Spleen (tissue), 11 donors: ENCODE results near the gene ETNK2. TPM values are rescaled to one million over a fixed set of nuclear protein-coding genes. Genes with fewer than 3 reads are reported as not detected.

Experiments
- DNase-seq: peaks from one replicate; pipeline ENCODE4 v3.0.0-alpha.2; 2020
- H3K27ac ChIP-seq, 8 donors: fragments of 200-600 bp; sonication (generic) in 7 of 8; 1 replicate in 4 of 8; 2 replicates in 4 of 8; pipeline versions ENCODE4 v1.5.0 to v1.8.0; 2016 to 2021; ENCODE audit warnings: inconsistent platforms in 4 of 8, mild to moderate bottlenecking in 4 of 8, moderate library complexity in 1 of 8
- H3K27me3 ChIP-seq, 7 donors: fragments of 200-600 bp; sonication (generic) in 6 of 7; replicated peaks in 1 of 7; 1 replicate in 4 of 7; 2 replicates in 3 of 7; pipeline versions ENCODE4 v1.5.0 to v1.8.0; 2016 to 2021; ENCODE audit warnings: inconsistent platforms in 3 of 7, mild to moderate bottlenecking in 1 of 7
- H3K36me3 ChIP-seq, 6 donors: fragments of 200-600 bp; sonication (generic) in 5 of 6; 1 replicate in 4 of 6; 2 replicates in 2 of 6; pipeline versions ENCODE4 v1.5.0 to v1.8.0; 2016 to 2021; ENCODE audit warnings: inconsistent platforms in 2 of 6
- H3K4me1 ChIP-seq, 6 donors: fragments of 200-600 bp; sonication (generic) in 5 of 6; 1 replicate in 3 of 6; 2 replicates in 3 of 6; pipeline versions ENCODE4 v1.5.0 to v1.8.0; 2016 to 2021; ENCODE audit warnings: inconsistent platforms in 3 of 6
- H3K4me3 ChIP-seq, 8 donors: fragments of 200-600 bp; sonication (generic) in 7 of 8; 1 replicate in 4 of 8; 2 replicates in 4 of 8; pipeline versions ENCODE4 v1.5.0 to v1.8.0; 2016 to 2021; ENCODE audit warnings: inconsistent platforms in 4 of 8, mild to moderate bottlenecking in 4 of 8, moderate library complexity in 2 of 8
- H3K9me3 ChIP-seq, 8 donors: fragments of 200-600 bp; sonication (generic) in 7 of 8; 1 replicate in 4 of 8; 2 replicates in 4 of 8; pipeline versions ENCODE4 v1.5.0 to v1.8.0; 2016 to 2021; ENCODE audit warnings: inconsistent platforms in 4 of 8
- CTCF ChIP-seq, 11 experiments: fragments of 200-600 bp in 7 of 11; fragments of 450-650 bp in 4 of 11; sonication (generic) in 4 of 11; IDR thresholded peaks in 8 of 11; conservative IDR thresholded peaks in 3 of 11; 1 replicate in 7 of 11; 2 replicates in 4 of 11; pipeline versions ENCODE4 v1.4.0 to v1.8.0; 2016 to 2021; ENCODE audit warnings: antibody characterized with exemption in 11 of 11, inconsistent platforms in 4 of 11, mild to moderate bottlenecking in 1 of 11
- POLR2A ChIP-seq, 3 donors: fragments of 450-650 bp; IDR thresholded peaks; one replicate each; pipeline ENCODE4 v1.5.1; 2017; ENCODE audit warnings: antibody characterized with exemption in 3 of 3, mild to moderate bottlenecking in 1 of 3
- POLR2AphosphoS5 ChIP-seq, 3 donors: sonication (generic); formaldehyde crosslinking; IDR thresholded peaks; one replicate each; pipeline ENCODE4 v1.5.1; 2017; ENCODE audit warnings: antibody characterized with exemption in 3 of 3
- WGBS, 5 donors: extraction: QIAGEN DNeasy Blood & Tissue Kit in 3 of 5; methylation state at CpG; one replicate each; pipeline versions ENCODE4 v1.1.5 to v1.1.7; 2013 to 2018; 5-methylcytosine and 5-hydroxymethylcytosine counted together
- intact Hi-C: fragments of 100-400 bp; cut with DNase I; formaldehyde crosslinking; loops from one replicate; pipeline ENCODE4 v1.15.0; 2023; ENCODE audit warnings: low total_unique reads
- polyA plus RNA-seq, 3 donors: library from polyadenylated mRNA; stranded (reverse); fragments of 200-250 nt; gene quantifications; one replicate each; pipeline ENCODE4 v1.2.1, GENCODE V29; 2013
- total RNA-seq, 7 donors: library from RNA; depleted of rRNA in 3 of 7; stranded (reverse); fragments of >200 nt in 3 of 7; fragmentation: NEBNext Ultra II Directional in 4 of 7; extraction: Animal tissue kit (Norgen Biotek cat#: 25700) in 4 of 7; gene quantifications; one replicate each; pipeline versions ENCODE4 v1.1.0 to v1.2.1, GENCODE V29; 2016 to 2021
- donor health status: healthy with polysubstance abuse.
- donor health status: DM: no; HTN: no; CAD: no; lungs with moderate emphysema.
- donor health status: DM: no; HTN: no; CAD: no.
- donor health status: Bipolar disorder and iron deficiency.
- donor health status: healthy.
- donor health status: DM: no; HTN: no; CAD: no.
- donor health status: DM: yes; HTN: yes; CAD: no.

The ETNK2 gene
- total and polyA plus RNA-seq, 10 donors, result 1.9 to 20.8 (median 5.6) TPM

DNA sequence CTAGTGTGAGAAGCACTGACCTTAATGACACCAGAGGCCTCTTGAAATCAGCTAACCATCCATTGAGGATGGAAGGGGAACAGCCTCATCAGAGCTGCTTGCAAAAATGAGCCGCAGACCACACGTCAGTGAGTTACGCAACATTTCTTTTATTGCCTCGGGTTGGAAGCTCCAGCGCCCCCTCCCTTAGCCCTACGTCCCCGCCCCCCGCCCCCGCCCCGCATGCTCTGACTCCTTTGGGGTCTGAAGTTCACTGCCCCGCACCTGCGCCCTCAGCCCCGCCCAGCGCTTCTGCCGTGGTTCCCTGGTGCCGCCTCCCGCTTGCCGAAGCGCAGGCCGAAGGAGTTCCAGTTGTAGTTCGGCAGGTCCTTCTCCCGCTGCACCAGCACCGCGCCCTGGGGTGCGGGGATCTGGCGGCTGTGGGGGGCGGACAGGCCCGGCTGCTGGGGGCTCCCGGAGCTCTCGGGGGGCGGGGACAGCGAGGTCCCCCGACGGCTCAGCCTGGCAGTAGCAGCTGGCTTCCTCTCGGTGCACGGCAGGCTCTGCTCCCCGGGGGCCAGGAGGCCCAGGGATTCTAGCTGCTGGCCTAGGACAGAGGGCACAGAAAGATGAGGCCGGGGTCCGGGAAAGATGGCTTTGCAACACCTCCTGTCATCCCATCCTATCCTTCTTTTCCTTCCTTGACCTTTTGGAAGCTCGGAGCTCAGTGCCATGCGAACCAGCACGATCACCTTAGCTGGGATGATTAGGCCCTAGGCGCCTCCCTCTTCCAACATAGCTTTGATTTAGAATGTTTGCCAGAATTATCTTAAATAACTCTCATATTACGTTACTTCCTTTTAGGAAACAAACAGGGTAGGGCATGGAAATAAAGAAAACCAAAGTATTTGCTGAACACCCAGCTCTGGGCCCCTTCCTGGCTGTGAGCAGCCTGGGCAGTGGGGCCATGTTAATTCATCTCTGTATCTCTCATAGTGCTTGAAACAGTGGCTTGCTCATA is 38.7 kb upstream of the ETNK2 start:
- no peak overlapping the region for H3K27ac ChIP-seq
- H3K27me3 ChIP-seq, result peaks cover 0 to 88% (median 48%) of the 10 kb centered on the region in 7 donors
- H3K9me3 ChIP-seq, result no peaks in the 10 kb centered on the region
- DNase-seq, result peak; percentile 73
- no peak for TF ChIP-seq POLR2A (IDR thresholded peaks at IDR 0.05)
- TF ChIP-seq CTCF (IDR thresholded peaks at IDR 0.05 in 8 of 11, conservative IDR thresholded peaks at IDR 0.05 in 3 of 11), result no peak
- TF ChIP-seq POLR2AphosphoS5 (IDR thresholded peaks at IDR 0.05), result no peak
- H3K36me3 ChIP-seq, result no peaks in the 10 kb centered on the region
- H3K4me1 ChIP-seq, result peaks cover 0 to 17% (median 6%) of the 10 kb centered on the region in 6 donors
- H3K4me3 ChIP-seq, result peak overlapping the region in 3 of 8 donors; percentile 1 to 54 (median 15)
- WGBS, 5 donors, result 13 to 26% (median 15%) methylated on average over 20 to 44 of the region's 44 CpGs
- intact Hi-C loops, result no loop called here

DNA sequence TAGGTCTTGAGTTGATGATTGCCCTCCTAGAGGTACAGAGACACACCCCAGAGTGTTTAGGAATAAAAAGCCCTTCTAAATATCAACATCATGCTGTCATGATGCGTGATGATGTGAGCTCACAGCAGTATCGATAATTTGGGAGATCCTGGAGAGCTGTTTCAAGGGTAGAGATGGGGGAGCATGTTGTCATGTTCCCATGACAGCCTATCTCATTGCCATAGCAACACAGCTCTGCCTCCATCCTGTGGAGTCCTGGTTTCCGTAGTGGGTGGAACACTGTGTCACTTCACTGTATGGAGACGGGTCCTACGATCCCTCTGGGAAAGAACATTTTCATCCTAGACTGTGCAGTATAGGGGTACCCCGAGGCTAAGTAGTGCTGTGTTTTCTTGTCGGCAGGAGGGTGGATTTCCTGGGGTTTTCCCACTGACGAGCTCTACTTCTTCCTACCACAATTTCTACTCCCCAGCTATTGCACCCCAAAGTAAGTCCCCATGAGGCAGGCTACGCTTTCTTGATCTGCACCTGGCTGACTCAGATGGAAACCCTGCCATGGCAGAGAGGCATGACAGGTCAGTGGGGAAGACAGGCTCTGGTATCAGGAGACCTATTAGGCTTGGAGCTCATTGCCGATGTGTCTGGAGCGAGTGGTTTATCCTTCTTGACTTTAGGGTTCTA is 37.3 kb upstream of the ETNK2 start:
- H3K4me1 ChIP-seq, result peaks cover 0 to 17% (median 6%) of the 10 kb centered on the region in 6 donors
- H3K36me3 ChIP-seq, result no peaks in the 10 kb centered on the region
- DNase-seq, result peak; percentile 12
- intact Hi-C loops, result no loop called here
- H3K9me3 ChIP-seq, result no peaks in the 10 kb centered on the region
- TF ChIP-seq CTCF (IDR thresholded peaks at IDR 0.05 in 8 of 11, conservative IDR thresholded peaks at IDR 0.05 in 3 of 11) (no peak), POLR2AphosphoS5 (IDR thresholded peaks at IDR 0.05) (no peak), POLR2A (IDR thresholded peaks at IDR 0.05) (no peak)
- H3K27ac ChIP-seq, result no peak overlapping the region
- WGBS, 5 donors, result 58 to 69% (median 67%) methylated on average over 11 of the region's 11 CpGs
- peaks cover 0 to 81% (median 48%) of the 10 kb centered on the region in 7 donors for H3K27me3 ChIP-seq
- no peak overlapping the region for H3K4me3 ChIP-seq

DNA sequence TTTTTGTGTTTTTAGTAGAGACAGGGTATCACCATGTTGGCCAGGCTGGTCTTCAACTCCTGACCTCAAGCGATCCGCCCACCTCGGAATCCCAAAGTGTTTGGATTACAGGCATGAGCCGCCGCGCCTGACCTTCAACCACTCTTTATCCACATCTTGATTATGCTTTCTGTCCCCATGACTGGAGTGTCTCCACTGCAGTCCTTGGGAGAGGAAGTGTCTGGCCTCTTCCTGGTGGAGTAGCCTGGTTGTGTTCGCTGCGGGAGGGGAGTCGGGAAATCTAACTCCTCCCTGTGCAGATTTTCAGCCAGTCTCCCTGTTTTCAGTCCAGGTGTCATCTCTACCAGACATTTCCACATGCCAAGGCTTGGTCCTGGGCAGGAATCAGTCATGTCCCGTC is 34.8 kb upstream of the ETNK2 start:
- no peak for TF ChIP-seq CTCF (IDR thresholded peaks at IDR 0.05 in 8 of 11, conservative IDR thresholded peaks at IDR 0.05 in 3 of 11)
- no peak for TF ChIP-seq POLR2AphosphoS5 (IDR thresholded peaks at IDR 0.05)
- TF ChIP-seq POLR2A (IDR thresholded peaks at IDR 0.05), result no peak
- H3K27ac ChIP-seq, result no peak overlapping the region
- H3K9me3 ChIP-seq, result no peaks in the 10 kb centered on the region
- intact Hi-C loops, result no loop called here
- 77 to 84% (median 78%) methylated on average over 10 of the region's 10 CpGs for whole genome bisulfite sequencing, 5 donors
- DNase-seq, result no peak
- H3K36me3 ChIP-seq, result no peaks in the 10 kb centered on the region
- no peak overlapping the region for H3K4me3 ChIP-seq
- peaks cover 0 to 62% (median 44%) of the 10 kb centered on the region in 7 donors for H3K27me3 ChIP-seq
- H3K4me1 ChIP-seq, result peaks cover 0 to 17% (median 6%) of the 10 kb centered on the region in 6 donors

DNA sequence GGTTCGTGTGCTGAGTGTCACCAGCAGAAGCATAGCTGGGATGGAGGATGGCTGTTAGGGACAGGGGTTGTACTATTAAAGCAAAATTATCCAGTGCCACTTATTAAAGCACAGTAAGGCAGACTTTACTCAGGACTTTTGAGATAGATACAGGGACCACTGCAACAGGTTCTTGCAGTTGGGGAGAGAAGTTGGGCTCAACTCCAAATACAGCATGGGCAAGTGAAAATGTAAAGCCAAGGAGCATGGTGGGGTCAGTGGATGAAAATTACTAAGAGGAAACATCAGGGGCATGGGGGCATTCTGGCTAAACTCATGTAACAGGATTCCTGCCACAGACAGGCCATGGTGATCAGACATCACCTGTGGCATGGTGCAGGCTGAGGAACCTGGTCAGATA is 29.3 kb upstream of the ETNK2 start:
- no peak for TF ChIP-seq CTCF (IDR thresholded peaks at IDR 0.05 in 8 of 11, conservative IDR thresholded peaks at IDR 0.05 in 3 of 11)
- no peak for TF ChIP-seq POLR2AphosphoS5 (IDR thresholded peaks at IDR 0.05)
- TF ChIP-seq POLR2A (IDR thresholded peaks at IDR 0.05), result no peak
- H3K9me3 ChIP-seq, result no peaks in the 10 kb centered on the region
- no peaks in the 10 kb centered on the region for H3K4me1 ChIP-seq
- no peak overlapping the region for H3K27ac ChIP-seq
- no peak overlapping the region for H3K4me3 ChIP-seq
- peaks cover 0 to 22% (median under 1%) of the 10 kb centered on the region in 7 donors for H3K27me3 ChIP-seq
- DNase-seq, result no peak
- H3K36me3 ChIP-seq, result no peaks in the 10 kb centered on the region
- intact Hi-C loops, result no loop called here
- 55 to 80% (median 68%) methylated on average over 1 of the region's 1 CpG for WGBS, 5 donors
